Loucy (cell line): ENCODE data around the gene ABCC4.
"Not testable (repeated sequence)": the region's sequence is repeated elsewhere in the genome, so short reads cannot be mapped to it uniquely, and the experiment has no call there.

Experiments used
- H2AFZ ChIP-seq: fragments of 200-600 bp; sonication (generic); 2 replicates; pipeline ENCODE4 v1.6.0; 2016; ENCODE audit warnings: antibody characterized with exemption, mild to moderate bottlenecking, low read length, moderate library complexity
- H3F3A ChIP-seq: fragments of 200-600 bp; 2 replicates; pipeline ENCODE4 v1.6.0; 2016; ENCODE audit warnings: antibody characterized with exemption, low read depth, mild to moderate bottlenecking
- H3K27me3 ChIP-seq: fragments of 200-600 bp; sonication (generic); 2 replicates; pipeline ENCODE4 v1.6.1; 2014; ENCODE audit warnings: low read length, mild to moderate bottlenecking; ENCODE audit not compliant: insufficient read depth, poor library complexity, severe bottlenecking
- H3K36me3 ChIP-seq: fragments of 200-600 bp; sonication (generic); 2 replicates; pipeline ENCODE4 v1.6.1; 2016; ENCODE audit warnings: low read length; ENCODE audit not compliant: insufficient read depth
- H3K4me1 ChIP-seq: fragments of 200-600 bp; sonication (generic); 2 replicates; pipeline ENCODE4 v1.5.1; 2014; ENCODE audit warnings: low read length, mild to moderate bottlenecking; ENCODE audit not compliant: insufficient read depth, poor library complexity, severe bottlenecking
- H3K4me2 ChIP-seq: fragments of 200-600 bp; sonication (generic); 2 replicates; pipeline ENCODE4 v1.6.0; 2014; ENCODE audit warnings: antibody characterized with exemption, low read length, low read depth, mild to moderate bottlenecking; ENCODE audit not compliant: poor library complexity, severe bottlenecking
- H3K4me3 ChIP-seq: fragments of 200-600 bp; sonication (generic); 2 replicates; pipeline ENCODE4 v1.5.1; 2014; ENCODE audit warnings: low read length, mild to moderate bottlenecking, mixed read lengths; ENCODE audit not compliant: poor library complexity, severe bottlenecking
- H3K79me2 ChIP-seq: fragments of 200-600 bp; sonication (generic); 2 replicates; pipeline ENCODE4 v1.6.1; 2014; ENCODE audit warnings: low read length; ENCODE audit not compliant: insufficient read depth
- H3K9ac ChIP-seq: fragments of 200-600 bp; sonication (generic); 2 replicates; pipeline ENCODE4 v1.6.0; 2014; ENCODE audit warnings: mild to moderate bottlenecking, low read depth, low read length, moderate library complexity; ENCODE audit not compliant: poor library complexity, severe bottlenecking
- H3K9me2 ChIP-seq: fragments of 200-600 bp; sonication (generic); replicated peaks from 2 replicates; pipeline ENCODE4 v1.6.1; 2016; ENCODE audit warnings: low read depth, low read length, mixed read lengths
- H3K9me3 ChIP-seq: fragments of 200-600 bp; sonication (generic); 2 replicates; pipeline ENCODE4 v1.6.1; 2014; ENCODE audit warnings: mild to moderate bottlenecking, antibody characterized with exemption, low read length, low read depth; ENCODE audit not compliant: insufficient read depth
- H4K20me1 ChIP-seq: fragments of 200-600 bp; sonication (generic); 2 replicates; pipeline ENCODE4 v1.6.0; 2014; ENCODE audit warnings: antibody characterized with exemption, low read length, mild to moderate bottlenecking; ENCODE audit not compliant: insufficient read depth, poor library complexity, severe bottlenecking
- CTCF ChIP-seq: fragments of 200-600 bp; sonication (generic); conservative IDR thresholded peaks from 2 replicates; pipeline ENCODE4 v1.5.1; 2014; ENCODE audit warnings: mild to moderate bottlenecking, antibody characterized with exemption, low read length
- EZH2phosphoT487 ChIP-seq: fragments of 200-600 bp; IDR thresholded peaks from 2 replicates; pipeline ENCODE4 v1.6.1; 2018; ENCODE audit warnings: antibody characterized with exemption, mild to moderate bottlenecking, moderate library complexity, borderline replicate concordance

ABCC4 gene

DNA sequence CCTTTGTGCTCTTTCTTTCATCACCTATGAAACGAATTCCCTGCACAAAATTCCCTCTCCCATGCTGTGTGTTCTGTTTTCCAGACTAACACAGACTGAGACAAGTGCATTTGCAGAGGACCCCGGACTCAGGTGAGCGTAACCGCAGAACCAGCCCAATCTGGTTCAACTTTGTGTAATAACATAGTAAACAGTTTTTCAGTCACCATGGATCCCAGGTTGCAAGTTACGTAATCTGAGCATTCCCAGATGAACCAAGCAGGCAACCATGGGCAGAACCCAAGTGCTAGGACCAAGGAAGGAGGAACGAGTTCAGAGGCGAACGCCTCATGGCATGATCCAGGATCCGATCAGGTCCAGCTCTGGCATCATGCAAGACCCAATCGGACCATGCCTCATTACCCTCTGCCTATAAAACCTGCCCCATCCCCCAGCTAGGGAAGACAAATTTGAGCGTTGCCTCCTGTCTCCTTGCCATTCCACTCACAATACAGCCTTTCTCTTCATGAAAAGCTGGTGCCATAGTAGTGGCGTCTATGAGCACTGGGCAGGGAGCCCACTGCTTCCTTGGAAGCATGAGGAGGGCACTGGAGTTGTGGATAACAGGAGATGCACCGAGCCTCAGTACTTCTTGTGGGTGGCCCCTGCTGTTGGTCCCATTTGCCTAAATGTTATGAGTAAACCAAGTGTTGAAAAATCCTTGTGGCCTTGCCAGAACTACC lies 107.6 kb downstream of the ABCC4 start:
- Histone ChIP-seq H3K79me2 (no peaks in the 10 kb centered on the region), H3K4me1 (no peaks in the 10 kb centered on the region), H3K9me3 (no peaks in the 10 kb centered on the region), H3K4me3 (no peak overlapping the region), H4K20me1 (no peaks in the 10 kb centered on the region), H3K27me3 (no peaks in the 10 kb centered on the region), H3K9me2 (no peaks in the 10 kb centered on the region), H2AFZ (no peak overlapping the region), H3K9ac (no peak overlapping the region), H3K36me3 (peaks cover 2% of the 10 kb centered on the region; the same call in 1 of the 2 replicates), H3F3A (no peaks in the 10 kb centered on the region), H3K4me2 (no peak overlapping the region)
- TF ChIP-seq CTCF (no peak), EZH2phosphoT487 (no peak)

- Histone ChIP-seq H3K9me2 (no peaks in the 10 kb centered on the region), H3K9ac (no peak overlapping the region), H3K27me3 (no peaks in the 10 kb centered on the region), H3K4me2 (no peak overlapping the region), H4K20me1 (no peaks in the 10 kb centered on the region), H3K4me3 (no peak overlapping the region), H3K79me2 (no peaks in the 10 kb centered on the region), H3K36me3 (peaks cover 2% of the 10 kb centered on the region; the same call in 1 of the 2 replicates), H3F3A (no peaks in the 10 kb centered on the region), H2AFZ (no peak overlapping the region), H3K9me3 (no peaks in the 10 kb centered on the region), H3K4me1 (no peaks in the 10 kb centered on the region)
- TF ChIP-seq CTCF = no peak
Observed at GRCh38 chr13:95192998-95193397, 108.3 kb downstream of the ABCC4 start.

- H3K9me2 ChIP-seq, H3F3A ChIP-seq, H4K20me1 ChIP-seq, H3K4me3 ChIP-seq, H3K4me2 ChIP-seq, H3K4me1 ChIP-seq, H3K9me3 ChIP-seq, H3K79me2 ChIP-seq, H2AFZ ChIP-seq, H3K36me3 ChIP-seq, H3K27me3 ChIP-seq, H3K9ac ChIP-seq: not testable (repeated sequence)
Observed at GRCh38 chr13:95192564-95192945, 108.7 kb downstream of the ABCC4 start.
